ENCODE data around the gene HMX2. TPM values are rescaled to one million over a fixed set of nuclear protein-coding genes. Genes with fewer than 3 reads are reported as not detected.

HMX2 gene
- polyA plus RNA-seq, 3 donors, result 1.4 to 1.6 (median 1.4) TPM

DNA sequence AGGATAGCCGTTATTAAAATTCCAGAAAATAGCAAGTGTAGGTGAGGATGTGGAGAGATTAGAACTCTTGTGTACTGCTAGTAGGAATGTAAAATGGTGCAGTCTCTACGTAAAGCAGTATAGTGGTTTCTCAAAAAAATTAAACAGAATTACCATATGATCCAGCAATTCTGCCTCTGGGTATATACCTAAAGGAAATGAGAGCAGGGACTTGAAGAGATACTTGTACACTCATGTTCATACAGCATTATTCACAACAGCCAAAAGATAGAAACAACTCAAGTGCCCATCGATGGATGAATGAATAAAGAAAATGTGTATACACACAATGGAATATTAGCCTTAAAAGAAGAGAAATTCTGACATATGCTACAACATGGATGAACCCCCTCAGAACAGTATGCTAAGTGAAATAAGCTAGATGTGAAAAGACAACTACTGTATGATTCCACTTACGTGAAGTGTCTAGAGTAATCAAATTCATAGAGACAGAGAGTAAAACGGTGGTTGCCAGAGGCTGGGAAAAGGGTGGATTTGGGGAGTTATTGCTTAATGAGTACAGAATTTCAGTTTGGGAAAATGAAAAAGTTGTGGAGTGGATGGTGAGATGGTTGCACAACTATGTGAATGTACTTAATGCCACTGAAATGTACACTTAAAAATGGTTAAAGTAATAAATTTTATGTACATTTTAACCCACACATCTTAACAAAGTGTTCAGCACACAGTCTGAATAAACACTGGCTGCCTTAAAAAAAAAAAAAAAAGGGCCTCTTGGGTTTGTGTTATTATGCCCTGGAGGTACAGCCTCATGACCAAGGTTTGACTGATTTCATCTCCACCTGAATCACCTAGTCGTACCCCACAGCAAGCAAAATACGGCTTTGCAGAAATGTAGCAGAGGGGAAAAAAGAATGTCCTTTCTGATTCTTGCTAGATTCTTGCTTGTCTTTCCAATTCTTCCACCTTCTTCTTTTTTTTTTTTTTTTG is 32.5 kb downstream of the HMX2 start:
- DNase-seq (ENCODE audit: low read depth in 3 of 3, low spot score in 2 of 3), result no peak

- no peak for DNase-seq (ENCODE audit: low read depth in 3 of 3, low spot score in 2 of 3)
These were observed 35.8 kb downstream of the HMX2 start for GRCh38 chr10:123183724-123184123.

DNA sequence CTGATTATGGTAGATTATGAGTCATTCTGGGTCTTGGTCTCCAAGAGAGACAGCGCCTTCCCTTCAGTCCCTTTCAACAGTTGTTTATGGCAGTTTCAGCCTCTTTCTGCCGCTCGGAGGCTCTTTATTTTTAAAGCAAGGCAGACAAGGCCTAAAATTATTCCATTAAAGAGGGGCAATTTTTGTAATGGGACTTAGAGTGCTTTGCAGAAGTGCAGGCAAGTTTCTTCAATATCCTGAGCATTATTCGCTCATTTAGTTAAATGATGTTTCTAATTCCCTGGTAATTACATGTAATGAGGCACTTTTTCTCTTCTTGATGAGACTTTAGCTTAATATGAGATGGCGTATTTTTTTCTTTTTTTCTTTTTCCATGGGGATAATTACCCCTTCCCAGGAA is 39.8 kb downstream of the HMX2 start:
- DNase-seq (ENCODE audit: low read depth in 3 of 3, low spot score in 2 of 3), result no peak

GRCh38 chr10:123191886-123192285 is 44.0 kb downstream of the HMX2 start:
- DNase-seq (ENCODE audit: low read depth in 3 of 3, low spot score in 2 of 3), result no peak

- DNase-seq (ENCODE audit: low read depth in 3 of 3, low spot score in 2 of 3), result no peak
These were observed 46.1 kb downstream of the HMX2 start for GRCh38 chr10:123194056-123194455.

Other genes starting within 250 kb of the HMX2 start
- gene FAM24A, start 237.5 kb upstream of the HMX2 start, polyA plus RNA-seq (ENCODE audit: insufficient read length in 3 of 3), result not detected
- gene C10orf88, start 193.9 kb upstream of the HMX2 start, polyA plus RNA-seq (ENCODE audit: insufficient read length in 3 of 3), result 10 to 100 TPM; 18.2 to 21.2 (median 21.0) TPM
- gene PSTK, start 167.7 kb upstream of the HMX2 start, polyA plus RNA-seq (ENCODE audit: insufficient read length in 3 of 3), result 10 to 100 TPM in 1 of 3 donors, 1 to 10 TPM in 2; 8.7 to 11.8 (median 9.2) TPM
- gene IKZF5, start 139.3 kb upstream of the HMX2 start, polyA plus RNA-seq (ENCODE audit: insufficient read length in 3 of 3), result 10 to 100 TPM; 18.7 to 22.5 (median 21.3) TPM
- 10 to 100 TPM; 25.3 to 26.5 (median 25.9) TPM for gene ACADSB, start 139.1 kb upstream of the HMX2 start, polyA plus RNA-seq (ENCODE audit: insufficient read length in 3 of 3)
- gene HMX3, start 12.2 kb upstream of the HMX2 start, polyA plus RNA-seq (ENCODE audit: insufficient read length in 3 of 3), result not detected
- gene BUB3, start 6.3 kb downstream of the HMX2 start, polyA plus RNA-seq (ENCODE audit: insufficient read length in 3 of 3), result 100 to 1,000 TPM; 120 to 123 (median 122) TPM

Data from right renal cortex interstitium (tissue), 3 donors.